ENCODE results near the gene C5orf46. TPM values are rescaled to one million over a fixed set of nuclear protein-coding genes. Genes with fewer than 3 reads are reported as not detected.

C5orf46 gene
- total and polyA plus RNA-seq, 2 donors (not counting 3 experiments of a cell fraction or from before 2014, with no cell fraction given): 0.66 TPM; not detected in 1

GRCh38 chr5:147893820-147894219 is 12.5 kb downstream of the C5orf46 start:
- H2AFZ ChIP-seq (ENCODE audit: low read depth, low read length): peak overlapping the region; percentile 59
- H3K9me3 ChIP-seq (replicated peaks; ENCODE audit: control insufficient read depth, insufficient read depth, low read length): no peaks in the 10 kb centered on the region
- ChIA-PET POLR2A (no interaction called here), CTCF (interaction anchor here (1.4 kb wide), 1 partner anchor 36 kb away, joined by 4 read pairs; no protein-coding TSS in a partner anchor)
- dilution Hi-C loops (cut with MboI; ENCODE audit: extremely low pct_ligation_motif_present, low sequenced_read_pairs) (no loop called here), intact Hi-C loops (cut with micrococcal nuclease) (loop anchor here (1.0 to 5.0 kb wide), 2 partner anchors 19 to 488 kb away; partner anchors contain the start of gene FBXO38)
- H3K27ac ChIP-seq (ENCODE audit: insufficient read depth, low read depth, low read length): peak overlapping the region; percentile 81
- peak; percentile 66 for FAIRE-seq
- peak; percentile 84 for DNase-seq (ENCODE audit: low read depth, low spot score)
- no peaks in the 10 kb centered on the region for H3K79me2 ChIP-seq (ENCODE audit: control insufficient read depth, insufficient read depth, low read length)
- H3K27me3 ChIP-seq (ENCODE audit: control insufficient read depth in 2 of 2, insufficient read depth in 2 of 2, low read length in 2 of 2): no peaks in the 10 kb centered on the region
- no peaks in the 10 kb centered on the region for H4K20me1 ChIP-seq (replicated peaks; ENCODE audit: control insufficient read depth, extremely low read depth, insufficient read depth, low read length)
- H3K9me1 ChIP-seq (replicated peaks; ENCODE audit: control insufficient read depth, extremely low read depth, insufficient read depth, low read length): no peaks in the 10 kb centered on the region
- no peak overlapping the region for H3K4me3 ChIP-seq (replicated peaks in 1 of 3; ENCODE audit: insufficient read depth in 1 of 3, low read depth in 1 of 3, low read length in 3 of 3)
- H3K4me1 ChIP-seq (ENCODE audit: control insufficient read depth, extremely low read depth, insufficient read depth, low read length): peaks cover 29% of the 10 kb centered on the region
- no peak overlapping the region for H3K9ac ChIP-seq (replicated peaks; ENCODE audit: extremely low read depth, insufficient read depth, low read length)
- H3K4me2 ChIP-seq (ENCODE audit: insufficient read depth, low read length): peak overlapping the region; percentile 57
- BruUV-seq (replicated peaks): no TSS peak
- H3K36me3 ChIP-seq (ENCODE audit: control insufficient read depth in 2 of 2, extremely low read depth in 1 of 2, insufficient read depth in 2 of 2, low read length in 2 of 2): no peaks in the 10 kb centered on the region
- no peak for TF ChIP-seq POLR2AphosphoS5 (IDR thresholded peaks at IDR 0.05; ENCODE audit: insufficient read depth, low read depth, low read length)
- peak; percentile 70 for TF ChIP-seq GATA2 (IDR thresholded peaks at IDR 0.05; ENCODE audit: insufficient read depth, insufficient read length, low read depth, low read length)
- TF ChIP-seq POLR2A (IDR thresholded peaks at IDR 0.05; ENCODE audit: low read depth, low read length): no peak
- no peak for TF ChIP-seq JUN (IDR thresholded peaks at IDR 0.05; ENCODE audit: borderline replicate concordance, insufficient read depth, insufficient read length, low read depth)
- no peak for TF ChIP-seq FOS (IDR thresholded peaks at IDR 0.05; ENCODE audit: borderline replicate concordance, insufficient read depth, low read length)

- Histone ChIP-seq H3K27me3 (ENCODE audit: control insufficient read depth in 2 of 2, insufficient read depth in 2 of 2, low read length in 2 of 2) (no peaks in the 10 kb centered on the region), H3K9me3 (replicated peaks; ENCODE audit: control insufficient read depth, insufficient read depth, low read length) (no peaks in the 10 kb centered on the region), H4K20me1 (replicated peaks; ENCODE audit: control insufficient read depth, extremely low read depth, insufficient read depth, low read length) (no peaks in the 10 kb centered on the region), H3K4me2 (ENCODE audit: insufficient read depth, low read length) (peak overlapping the region; percentile 40), H2AFZ (ENCODE audit: low read depth, low read length) (peak overlapping the region; percentile 45), H3K4me3 (replicated peaks in 1 of 3; ENCODE audit: insufficient read depth in 1 of 3, low read depth in 1 of 3, low read length in 3 of 3) (no peak overlapping the region), H3K79me2 (ENCODE audit: control insufficient read depth, insufficient read depth, low read length) (no peaks in the 10 kb centered on the region), H3K9ac (replicated peaks; ENCODE audit: extremely low read depth, insufficient read depth, low read length) (no peak overlapping the region), H3K27ac (ENCODE audit: insufficient read depth, low read depth, low read length) (peak overlapping the region; percentile 81), H3K9me1 (replicated peaks; ENCODE audit: control insufficient read depth, extremely low read depth, insufficient read depth, low read length) (no peaks in the 10 kb centered on the region), H3K4me1 (ENCODE audit: control insufficient read depth, extremely low read depth, insufficient read depth, low read length) (peaks cover 26% of the 10 kb centered on the region), H3K36me3 (ENCODE audit: control insufficient read depth in 2 of 2, extremely low read depth in 1 of 2, insufficient read depth in 2 of 2, low read length in 2 of 2) (no peaks in the 10 kb centered on the region)
- POLR2A ChIA-PET: no interaction called here
- dilution Hi-C loops (cut with MboI; ENCODE audit: extremely low pct_ligation_motif_present, low sequenced_read_pairs) (no loop called here), intact Hi-C loops (cut with micrococcal nuclease) (loop anchor here (5.0 kb wide), 1 partner anchor 490 kb away; the partner anchor contains the start of gene FBXO38)
- TF ChIP-seq FOS (IDR thresholded peaks at IDR 0.05; ENCODE audit: borderline replicate concordance, insufficient read depth, low read length): peak; percentile 35
- peak; percentile 27 for TF ChIP-seq JUN (IDR thresholded peaks at IDR 0.05; ENCODE audit: borderline replicate concordance, insufficient read depth, insufficient read length, low read depth)
- TF ChIP-seq MAX (IDR thresholded peaks at IDR 0.05; ENCODE audit: insufficient read depth, insufficient read length): no peak
- no TSS peak for BruUV-seq (replicated peaks)
- FAIRE-seq: peak; percentile 68
- peak; percentile 61 for DNase-seq (ENCODE audit: low read depth, low spot score)
- CTCF ChIA-PET: interaction anchor here (0.7 to 1.5 kb wide), 3 partner anchors 35 to 45 kb away, joined by 4 to 7 read pairs (median 5); no protein-coding TSS in a partner anchor
These were observed 13.5 kb downstream of the C5orf46 start for GRCh38 chr5:147892696-147893296.

Data from endothelial cell of umbilical vein (primary cell).